ACHN (cell line): ENCODE data around the gene CELSR3.
A peak's percentile ranks its signal among the peaks of the same experiment; 100 is the strongest.

Experiments
- DNase-seq: peaks from one replicate; pipeline ENCODE4 v3.0.0-alpha.2; 2015
- in situ Hi-C: cut with HindIII; loops from 2 replicates; pipeline ENCODE4 v1.10.0; 2017; ENCODE audit warnings: low sequenced_read_pairs, low pct_ligation_motif_present, low pct_unique_long_range_greater_than_20kb

Gene CELSR3

DNA sequence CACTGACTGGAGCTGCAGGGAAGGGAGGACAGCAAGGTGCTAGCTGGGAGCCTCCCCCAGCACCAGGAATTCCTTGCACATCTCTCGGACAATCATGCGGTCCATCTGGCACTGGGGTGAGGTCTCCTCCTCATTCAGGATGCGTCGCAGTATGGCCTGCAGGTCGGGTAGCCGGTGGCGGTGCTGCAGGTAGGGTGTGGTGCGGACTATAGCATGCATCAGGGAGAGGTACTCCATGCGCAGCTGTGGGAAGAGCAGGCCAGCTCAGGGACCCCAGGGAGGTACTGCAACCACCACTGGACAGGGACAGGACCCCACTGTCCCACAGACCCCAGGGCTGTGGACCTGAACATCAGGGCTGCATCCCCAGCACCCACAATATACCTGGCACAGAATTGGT lies 11.8 kb upstream of the CELSR3 start:
- in situ Hi-C loops: no loop called here
- no peak for DNase-seq

DNA sequence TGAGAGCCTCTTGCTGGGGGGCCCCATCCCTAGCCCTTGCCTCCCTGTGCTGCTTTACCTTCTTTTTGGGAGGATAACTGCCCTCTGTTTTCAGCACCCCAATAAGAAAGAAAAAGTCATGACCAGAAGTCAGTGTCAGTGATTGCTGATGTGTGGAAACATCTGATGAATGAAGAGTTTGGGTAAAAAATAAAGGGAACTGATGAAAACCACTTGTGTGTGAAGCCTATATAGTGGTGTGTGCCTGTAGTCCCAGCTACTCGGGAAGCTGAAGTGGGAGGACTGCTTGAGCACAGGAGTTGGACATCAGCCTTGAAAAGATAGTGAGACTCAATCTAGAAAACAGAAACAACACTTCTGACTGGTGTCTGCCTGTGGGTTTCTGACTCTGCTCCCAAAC lies 9.8 kb upstream of the CELSR3 start:
- DNase-seq: no peak
- in situ Hi-C loops: no loop called here

DNA sequence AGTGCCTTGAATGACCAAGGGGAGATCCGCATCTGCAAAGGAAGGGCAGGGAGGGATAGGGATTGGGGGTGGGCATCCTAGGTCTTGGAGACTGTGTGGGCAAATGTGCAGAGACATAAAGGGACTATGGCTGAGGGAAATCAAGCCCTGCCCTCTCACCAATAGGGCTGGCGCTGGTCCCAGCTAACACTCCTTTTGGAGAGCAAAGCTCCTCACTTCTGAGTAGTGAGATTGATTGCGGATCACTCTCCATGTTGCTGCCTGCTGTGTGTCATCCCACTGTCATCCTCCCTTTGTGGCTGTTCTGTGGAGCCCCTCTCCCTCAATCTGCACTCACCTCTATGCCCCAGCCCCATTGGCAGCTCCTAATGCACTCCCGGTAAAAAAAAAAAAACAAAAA lies 2.2 kb upstream of the CELSR3 start:
- DNase-seq: no peak
- in situ Hi-C loops: no loop called here

DNA sequence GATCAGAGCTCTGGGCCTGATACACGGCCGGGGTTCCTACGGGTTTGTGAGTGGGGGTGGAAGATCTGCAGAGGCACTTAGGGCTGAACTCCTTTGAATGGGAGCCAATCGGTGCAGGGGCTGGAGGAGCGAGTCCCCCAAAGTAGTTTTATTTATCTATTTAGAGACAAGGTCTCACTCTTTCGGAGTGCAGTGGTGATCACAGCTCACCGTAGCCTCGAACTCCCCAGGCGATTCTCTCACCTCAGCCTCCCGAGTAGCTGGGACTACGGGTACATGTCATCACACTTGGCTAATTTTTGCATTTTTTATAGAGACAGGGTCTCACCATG lies 1.6 kb upstream of the CELSR3 start:
- in situ Hi-C loops: no loop called here

DNA sequence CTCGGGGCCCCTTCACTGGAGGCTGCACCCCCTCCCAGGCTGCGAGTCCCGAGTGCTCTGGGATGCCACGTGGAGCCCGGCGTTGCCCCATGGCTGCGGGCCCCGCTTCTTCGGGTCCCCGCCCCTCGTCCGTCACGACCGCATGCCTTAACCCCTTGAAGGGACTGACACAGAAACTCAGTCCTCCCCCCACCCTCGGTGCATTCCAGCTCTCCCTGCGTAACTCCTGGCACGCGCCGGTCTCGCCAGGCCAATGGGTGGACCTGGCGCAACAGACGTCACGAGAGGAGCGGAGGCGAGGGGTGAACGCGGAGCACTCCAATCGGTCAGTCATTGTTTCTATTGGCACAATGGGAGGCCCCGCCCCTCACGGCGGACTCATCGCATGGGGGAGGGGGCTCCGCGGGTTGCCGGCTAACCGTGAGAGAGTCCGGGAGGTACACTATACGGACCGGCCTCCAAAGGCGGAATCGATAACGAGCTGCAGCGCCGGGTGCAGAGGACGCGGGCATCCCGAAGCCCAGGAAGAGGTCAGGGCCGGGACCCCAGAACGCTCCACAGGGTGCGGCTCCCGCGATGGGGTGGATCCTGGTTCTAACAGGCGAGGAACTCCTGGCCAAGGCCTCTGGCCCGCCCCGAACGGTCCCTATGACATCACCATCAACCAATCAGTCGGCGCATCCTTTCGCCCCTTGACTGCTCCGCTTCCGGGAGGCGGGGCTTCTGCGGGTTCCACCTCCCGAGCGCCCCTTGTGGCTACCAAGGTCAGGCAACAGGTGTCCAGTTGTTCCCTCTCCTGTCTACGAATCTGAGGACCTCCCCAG lies 1.0 kb upstream of the CELSR3 start:
- in situ Hi-C loops: no loop called here
- peak; percentile 99 for DNase-seq

More for the DNA sequence above, 1.6 kb upstream of the CELSR3 start:
- no peak for DNase-seq

DNA sequence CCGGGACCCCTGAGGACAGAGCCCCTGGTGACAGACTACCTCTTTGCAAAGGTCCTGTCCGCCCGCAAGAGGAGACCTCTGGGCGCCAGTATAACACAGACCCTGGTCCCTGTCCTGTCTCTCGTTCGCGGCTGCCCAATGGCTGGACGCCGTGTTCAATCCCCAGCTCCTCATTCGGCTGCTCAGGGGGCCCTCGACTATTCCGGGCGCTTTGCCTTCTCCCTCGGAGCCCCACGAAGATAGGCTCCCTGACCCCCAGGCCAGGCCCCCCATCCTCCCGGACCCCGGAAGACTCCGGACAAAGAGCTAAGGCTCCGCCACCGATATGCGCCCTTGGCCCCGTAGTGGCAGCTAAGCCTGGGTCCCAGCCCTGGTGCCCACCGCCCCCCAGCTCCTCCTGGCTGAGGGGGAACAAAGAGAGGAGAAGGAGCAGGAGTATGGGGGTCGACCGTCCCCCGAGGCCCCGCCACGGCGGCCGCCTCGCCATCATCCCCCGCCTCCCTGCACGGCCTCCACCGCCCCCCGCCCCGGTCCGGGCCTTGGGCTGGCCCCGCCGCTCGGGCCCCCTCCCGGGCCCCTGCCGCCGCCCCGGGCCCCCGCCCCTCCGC lies 437 bp downstream of the CELSR3 start:
- in situ Hi-C loops: no loop called here
- no peak for DNase-seq

DNA sequence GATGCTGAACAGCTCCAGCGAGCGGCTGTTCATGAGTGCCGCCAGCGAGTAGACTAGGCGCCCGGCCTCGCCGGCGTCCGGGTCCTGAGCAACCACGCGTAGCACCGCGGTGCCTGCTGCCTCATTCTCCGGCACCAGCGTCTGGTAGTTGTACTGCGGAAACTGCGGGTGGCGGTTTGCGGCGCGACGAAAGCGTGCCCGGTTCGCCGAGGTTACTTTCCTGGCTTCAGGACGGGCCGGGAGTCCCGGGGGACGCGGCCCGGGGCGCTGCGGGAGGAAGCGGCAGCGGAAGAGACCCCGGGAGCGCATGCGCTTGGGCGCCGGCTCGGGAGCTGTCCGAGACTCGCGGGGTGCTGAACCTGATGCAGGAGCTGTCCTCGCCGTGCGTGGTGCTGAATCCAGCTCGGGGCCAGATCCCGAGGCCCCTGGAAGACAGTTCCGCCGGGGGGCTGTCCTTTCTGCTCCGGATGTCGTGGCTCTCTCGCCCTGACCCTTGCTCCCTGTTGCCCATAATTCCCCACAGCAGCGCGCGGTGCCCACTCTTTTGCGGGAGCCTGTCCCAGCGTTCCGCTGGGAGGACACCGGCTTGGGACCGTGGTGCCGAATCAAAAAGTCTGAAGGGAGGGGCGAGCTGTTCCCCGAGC lies 1.1 kb downstream of the CELSR3 start:
- in situ Hi-C loops: no loop called here
- peak; percentile 59 for DNase-seq

DNA sequence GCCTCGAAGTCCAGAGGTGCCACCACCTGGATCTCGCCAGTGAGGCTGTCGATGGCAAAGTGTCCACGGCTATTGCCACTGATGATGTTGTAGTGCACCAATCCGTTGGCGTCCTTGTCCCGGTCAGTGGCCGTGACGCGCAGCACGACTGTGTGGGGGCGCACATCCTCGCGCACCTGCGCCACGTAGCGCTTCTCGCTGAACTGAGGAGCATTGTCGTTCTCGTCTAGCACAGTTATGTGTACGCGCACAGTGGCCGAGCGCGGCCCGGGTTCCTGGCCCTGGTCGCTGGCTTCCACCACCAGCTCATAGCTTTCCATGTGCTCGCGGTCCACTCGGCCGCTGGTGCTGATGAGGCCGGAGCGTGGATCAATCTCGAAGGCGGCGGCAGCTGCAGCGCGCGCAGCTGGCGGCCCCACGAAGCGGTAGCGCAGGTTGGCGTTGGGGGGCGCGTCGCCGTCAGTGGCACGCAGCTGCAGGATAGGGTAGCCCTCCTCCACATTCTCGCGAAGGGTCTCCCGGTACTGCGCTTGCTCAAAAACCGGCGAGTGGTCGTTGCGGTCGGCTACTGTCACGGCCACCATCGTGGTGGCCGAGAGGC lies 1.8 kb downstream of the CELSR3 start:
- no peak for DNase-seq
- in situ Hi-C loops: no loop called here

DNA sequence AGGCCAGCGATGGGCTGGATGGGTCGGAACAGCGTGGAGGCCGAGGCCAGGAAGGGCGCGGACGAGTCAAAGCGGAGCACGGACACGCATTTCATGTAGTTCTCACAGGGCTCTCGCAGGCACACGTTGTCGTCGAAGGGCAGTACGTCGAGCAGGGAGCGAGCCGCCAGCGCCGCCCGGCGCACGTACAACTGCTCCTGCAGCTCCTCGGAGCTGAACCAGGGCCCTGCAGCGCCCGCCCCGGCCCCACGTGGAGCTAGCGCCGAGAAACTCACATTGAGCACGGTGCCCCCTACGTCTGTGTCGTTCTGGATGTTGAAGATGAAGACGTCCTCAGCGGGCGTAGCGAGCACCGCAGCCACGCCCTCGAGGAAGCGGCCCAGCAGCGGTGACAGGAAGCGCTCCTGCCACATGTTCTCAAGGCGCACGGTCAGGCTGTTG lies 5.8 kb downstream of the CELSR3 start:
- no peak for DNase-seq
- in situ Hi-C loops: no loop called here

DNA sequence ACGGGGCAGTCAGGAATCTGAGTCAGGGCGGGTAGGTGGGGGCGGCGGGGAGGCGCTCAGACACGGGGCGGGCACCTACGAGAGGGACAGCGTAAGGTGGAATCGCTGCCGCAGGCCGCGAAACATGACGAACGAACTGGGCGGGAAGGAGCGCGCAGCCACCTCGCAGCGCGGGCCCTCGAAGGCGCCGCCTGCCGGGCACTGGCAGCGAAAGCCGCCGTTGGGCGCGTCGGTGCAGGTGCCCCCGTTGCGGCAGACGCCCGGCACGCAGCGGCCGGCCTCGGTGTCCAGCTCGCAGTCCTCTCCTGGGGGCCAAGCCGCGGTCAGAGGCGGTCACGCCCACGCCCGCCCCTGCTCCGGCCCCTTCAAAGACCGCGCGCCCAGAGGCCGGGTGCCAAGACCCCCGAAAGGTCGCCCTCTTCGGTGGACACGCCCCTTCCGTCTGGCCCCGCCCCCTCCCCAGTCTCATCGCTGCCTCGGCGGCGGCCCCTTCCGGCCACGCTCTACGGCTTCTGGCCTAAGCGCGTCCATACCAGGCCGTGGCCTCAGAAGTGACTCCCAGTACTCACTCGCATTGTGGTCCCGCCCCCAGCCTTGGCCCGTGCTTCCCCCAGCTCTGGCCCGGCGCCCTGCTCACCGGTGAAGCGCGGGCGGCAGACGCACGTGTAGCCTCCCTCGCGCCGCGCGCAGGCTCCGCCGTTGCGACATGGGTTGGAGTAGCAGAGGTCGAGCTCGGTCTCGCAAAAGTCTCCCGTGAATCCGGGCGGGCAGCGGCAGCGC lies 6.4 kb downstream of the CELSR3 start:
- in situ Hi-C loops: no loop called here
- DNase-seq: peak; percentile 74

DNA sequence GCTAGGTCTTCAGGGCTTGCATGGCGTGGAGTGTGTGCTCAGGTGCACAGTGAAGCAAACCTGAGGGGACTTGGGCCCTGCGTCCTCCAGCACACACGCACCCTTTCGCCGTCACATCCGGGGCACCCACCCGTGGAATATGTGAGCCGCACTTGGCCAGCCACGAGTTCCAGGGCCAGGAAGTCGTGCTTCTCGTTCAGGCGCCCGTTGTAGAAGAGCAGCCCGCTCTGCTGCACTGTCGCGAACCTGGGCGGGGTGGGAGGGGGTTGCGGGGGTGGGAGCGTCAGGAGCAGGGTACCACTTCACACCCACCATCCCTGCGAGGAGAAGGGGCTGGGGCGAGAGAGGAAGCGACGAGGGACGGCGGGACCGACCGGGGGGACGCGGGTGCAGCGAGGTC lies 7.1 kb downstream of the CELSR3 start:
- no peak for DNase-seq

DNA sequence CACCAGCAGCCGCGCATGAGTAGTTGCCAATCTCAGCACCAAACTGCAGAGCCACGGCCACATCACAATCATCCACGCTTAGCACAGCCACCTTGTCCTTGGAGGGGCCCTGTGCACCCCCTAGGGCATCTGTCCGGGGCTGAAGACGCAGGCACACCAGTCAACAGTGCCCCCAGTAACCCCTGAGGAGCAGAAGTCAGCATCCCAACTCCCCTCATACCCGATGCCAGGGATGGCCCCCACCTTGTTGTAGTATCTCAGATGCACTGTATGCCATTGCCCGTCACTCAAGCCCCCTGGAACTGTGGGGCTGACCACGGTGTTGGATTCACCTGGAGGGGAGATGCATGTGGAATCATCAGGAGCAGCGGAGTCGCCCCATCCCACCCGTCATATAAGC lies 7.6 kb downstream of the CELSR3 start:
- DNase-seq: no peak
- in situ Hi-C loops: no loop called here

More for the DNA sequence above, 7.1 kb downstream of the CELSR3 start:
- in situ Hi-C loops: no loop called here

DNA sequence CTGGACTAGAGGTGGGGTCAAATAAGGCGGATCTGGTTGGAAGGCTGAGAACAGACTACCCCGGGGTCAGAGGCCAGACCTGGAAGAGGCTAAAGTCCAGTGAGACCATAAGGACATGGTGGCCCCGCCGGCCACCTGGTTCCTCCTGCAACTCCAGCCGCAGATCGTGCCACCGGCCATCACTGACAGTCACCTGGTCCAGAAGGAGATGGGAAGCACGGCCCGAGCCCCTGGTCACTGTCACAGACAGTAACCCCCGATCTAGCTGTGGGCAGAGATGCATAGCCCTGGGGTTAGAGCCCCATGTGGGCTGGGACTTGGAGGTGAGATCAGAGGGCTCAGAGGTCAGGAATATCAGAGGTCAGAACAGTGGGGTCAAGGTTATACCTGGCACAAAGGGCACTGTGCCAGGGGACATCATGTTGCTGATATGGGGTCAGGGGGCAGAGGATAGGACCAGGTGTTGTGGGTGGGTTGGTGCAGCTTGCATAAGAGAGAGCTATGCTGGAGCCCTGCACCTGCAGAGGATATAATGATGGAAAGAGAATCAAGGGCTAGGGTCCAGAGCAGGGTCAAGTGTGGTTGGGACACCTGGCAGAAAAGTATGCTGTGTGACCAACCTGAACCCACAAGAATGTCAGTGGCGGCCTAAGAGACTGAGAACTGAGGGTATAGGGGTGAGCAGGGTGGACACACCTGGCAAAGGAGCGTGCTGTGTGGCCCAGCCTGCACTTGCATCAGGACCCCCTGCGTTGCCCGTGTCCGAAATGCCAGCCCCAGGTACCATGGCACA lies 9.6 kb downstream of the CELSR3 start:
- DNase-seq: no peak
- in situ Hi-C loops: no loop called here

DNA sequence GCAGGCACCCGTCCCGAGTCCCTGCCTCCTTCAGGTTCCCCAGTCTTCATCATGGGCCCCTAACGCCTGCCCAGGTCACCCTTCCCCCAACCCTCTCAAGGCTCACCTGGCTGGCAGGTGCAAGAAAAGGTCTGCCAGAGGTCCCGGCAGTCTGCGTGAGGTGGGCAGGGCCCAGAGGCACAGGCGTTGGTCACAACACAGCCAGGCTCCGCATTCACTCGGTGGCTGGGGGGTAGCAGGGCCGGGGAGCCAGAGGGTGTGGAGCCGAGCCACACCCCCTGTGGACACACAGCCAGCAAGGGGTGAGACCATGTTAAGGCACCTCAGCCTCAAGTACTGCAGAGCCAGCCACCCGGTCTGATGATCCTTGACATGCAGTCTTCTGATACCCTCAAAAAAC lies 10.9 kb downstream of the CELSR3 start:
- DNase-seq: no peak
- in situ Hi-C loops: no loop called here

DNA sequence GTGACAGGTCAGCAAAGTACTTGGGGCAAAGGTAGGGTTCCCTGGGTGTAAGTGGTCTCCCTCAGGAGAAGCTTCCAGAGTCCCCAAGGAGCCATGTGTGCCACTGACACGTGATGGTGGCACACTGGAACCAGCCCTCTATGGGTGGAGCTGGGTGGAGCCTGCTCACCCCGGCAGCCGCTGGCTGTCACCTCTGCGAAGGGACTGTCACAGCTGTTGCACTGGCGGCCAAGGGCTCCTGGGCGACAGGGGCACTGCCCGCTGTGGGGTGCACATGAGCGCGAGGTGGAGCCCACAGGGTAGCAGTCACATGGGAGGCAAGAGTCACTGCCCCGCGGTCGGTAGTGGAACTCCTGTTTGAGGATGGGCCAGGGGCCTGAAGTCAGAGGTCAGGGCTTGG lies 12.0 kb downstream of the CELSR3 start:
- in situ Hi-C loops: no loop called here
- no peak for DNase-seq

DNA sequence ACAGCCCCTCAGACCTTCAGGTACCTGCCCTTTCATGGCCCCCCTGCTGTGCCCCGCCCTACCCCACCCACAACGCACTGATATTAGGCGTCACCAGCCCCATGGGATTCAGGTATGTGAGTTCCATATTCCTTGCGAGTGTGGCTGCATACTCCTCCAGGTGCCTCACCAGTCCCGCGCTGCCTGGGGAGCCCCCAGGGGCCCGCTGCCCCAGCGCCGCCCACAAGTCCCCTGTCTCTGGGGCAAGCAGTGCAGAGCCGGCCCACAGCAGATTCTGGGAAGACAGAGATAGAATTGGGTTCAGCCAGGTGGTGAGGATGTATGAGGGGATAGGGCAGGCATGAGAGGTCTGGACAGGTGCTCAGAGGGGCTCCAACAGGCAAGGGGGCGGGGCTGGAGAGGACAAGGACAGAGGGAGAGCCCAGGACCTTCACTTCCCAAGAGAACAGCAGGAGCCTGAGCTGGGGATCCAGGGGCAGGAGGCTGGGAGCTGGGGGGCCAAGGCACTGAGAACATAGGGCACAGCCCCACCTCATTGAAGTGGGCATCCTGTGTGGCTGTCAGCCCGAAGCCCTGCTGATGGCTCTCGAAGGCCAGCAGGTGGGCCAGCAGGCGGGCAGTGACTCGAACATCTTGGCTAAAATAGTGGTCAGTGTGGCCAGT lies 14.4 kb downstream of the CELSR3 start:
- DNase-seq: no peak
- in situ Hi-C loops: no loop called here

DNA sequence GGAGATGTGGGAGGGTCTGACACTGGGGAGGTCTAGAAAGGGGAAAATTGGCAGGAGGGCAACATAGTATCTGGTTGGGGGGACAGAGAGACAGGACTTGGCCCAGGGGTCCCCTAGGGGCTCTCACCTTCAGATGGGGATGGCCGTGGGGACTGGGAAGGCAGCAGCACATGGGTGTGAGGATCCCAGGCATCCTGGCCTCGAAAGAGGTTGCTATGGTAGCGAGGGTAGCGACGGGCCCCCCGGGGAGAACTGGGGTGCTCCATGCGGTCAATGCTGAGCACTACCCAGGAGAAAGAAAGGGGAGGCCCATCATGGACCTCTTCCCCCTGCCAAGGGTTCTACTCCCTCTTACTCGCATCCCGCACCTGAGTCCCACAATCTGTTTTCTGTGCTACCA lies 15.0 kb downstream of the CELSR3 start:
- DNase-seq: no peak
- in situ Hi-C loops: no loop called here
